NCI-H2227 (cell line): ENCODE data around the gene CEP120.
"Not testable (repeated sequence)": the region's sequence is repeated elsewhere in the genome, so short reads cannot be mapped to it uniquely, and the experiment has no call there.

Experiments used
- DNase-seq: peaks from one replicate; lab custom pipeline; 2025; ENCODE audit not compliant: unreplicated experiment; lab: John Stamatoyannopoulos, UW

Gene CEP120

DNA sequence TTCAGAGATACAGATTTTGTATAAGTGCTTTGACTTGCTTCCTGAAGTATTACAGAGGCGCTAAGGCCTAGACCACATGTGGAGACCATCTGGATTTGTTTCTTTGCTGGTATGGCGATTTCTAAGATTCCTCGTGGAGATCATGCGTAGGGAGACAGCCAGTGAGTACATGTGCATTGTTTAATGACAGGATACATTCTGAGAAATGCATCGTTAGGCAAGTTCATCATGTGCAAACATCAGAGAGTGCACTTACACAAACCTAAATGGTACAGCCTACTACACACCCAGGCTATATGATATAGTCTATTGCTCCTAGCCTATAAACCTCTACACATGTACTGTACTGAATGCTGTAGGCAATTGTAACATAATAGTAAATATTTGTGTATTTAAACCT lies 16.5 kb upstream of the CEP120 start:
- DNase-seq = no peak

DNA sequence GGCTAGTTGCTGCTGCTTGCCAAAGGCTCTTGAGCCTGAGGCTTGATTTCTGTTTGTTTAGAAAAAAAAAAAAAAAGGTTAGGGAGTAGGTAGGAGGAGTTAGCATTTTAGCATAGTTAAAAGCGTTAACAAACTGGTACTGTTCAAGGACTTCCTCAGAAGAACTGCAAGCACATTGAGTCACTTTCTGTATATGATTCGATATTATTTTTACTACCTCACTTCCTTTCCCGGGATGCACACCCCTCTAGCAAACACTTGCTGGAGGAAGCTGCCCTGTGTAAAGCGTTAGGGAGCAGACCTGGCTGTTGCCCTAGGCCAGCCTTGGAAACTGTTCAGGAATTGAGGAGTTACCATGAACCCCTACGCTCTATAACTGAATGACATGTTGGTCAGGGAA lies 15.7 kb upstream of the CEP120 start:
- DNase-seq = no peak

DNA sequence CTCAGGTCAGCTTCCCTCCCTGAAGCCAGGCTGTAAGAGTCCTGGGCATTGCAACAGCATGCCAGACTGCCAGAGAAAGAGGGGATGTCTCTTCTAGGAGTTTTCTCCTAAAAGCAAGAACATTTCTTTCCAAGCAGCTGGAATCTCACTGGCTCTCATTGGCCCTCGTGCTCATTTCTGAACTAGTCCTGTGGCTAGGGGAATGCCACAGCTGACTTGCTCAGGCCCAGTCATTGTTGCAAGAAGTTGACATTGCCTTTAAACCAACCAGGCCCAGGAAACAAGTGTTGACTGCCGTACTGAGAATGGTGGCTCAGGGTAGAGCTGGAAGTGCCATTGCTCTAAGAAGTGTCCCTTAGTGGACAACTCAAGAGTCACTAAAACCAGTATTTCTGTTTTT lies 15.0 kb upstream of the CEP120 start:
- no peak for DNase-seq

DNA sequence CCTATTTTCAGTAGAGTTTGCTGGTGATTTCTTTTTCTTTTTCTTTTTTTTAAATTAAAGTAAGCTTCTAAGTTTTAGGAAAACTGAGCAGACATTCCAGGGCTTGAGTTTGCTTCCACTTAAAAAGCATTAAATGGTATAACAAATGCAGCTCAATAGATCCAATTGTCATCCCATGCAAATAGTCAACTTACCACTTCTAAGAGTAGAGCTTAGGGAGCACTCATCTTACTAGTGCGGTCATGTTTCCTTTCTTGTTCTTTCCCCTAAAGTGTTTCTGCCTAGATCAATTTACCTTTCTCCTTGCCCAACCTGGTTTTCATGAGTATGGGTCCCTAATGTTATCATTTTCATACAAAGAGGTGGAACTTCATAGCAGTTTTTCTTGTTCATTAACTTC lies 13.0 kb upstream of the CEP120 start:
- no peak for DNase-seq

DNA sequence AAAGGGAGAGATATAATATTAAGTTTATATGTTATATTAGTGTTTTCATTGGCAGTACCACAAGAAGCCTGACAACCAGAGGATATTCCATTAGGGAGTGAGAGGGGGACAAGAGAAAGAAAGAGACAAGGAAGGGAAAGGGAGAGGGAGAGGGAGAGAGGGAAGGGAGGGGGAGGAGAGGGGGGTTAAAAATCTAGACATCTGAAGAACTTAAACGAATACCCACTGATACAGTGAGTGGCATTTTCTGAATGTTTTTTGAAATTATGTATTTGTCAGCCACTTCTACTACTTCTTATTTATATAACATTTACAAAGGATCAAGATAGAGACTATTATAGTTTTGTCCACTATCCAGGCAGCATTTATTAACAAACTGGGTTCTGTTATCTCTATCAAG lies 11.6 kb upstream of the CEP120 start:
- DNase-seq = no peak

DNA sequence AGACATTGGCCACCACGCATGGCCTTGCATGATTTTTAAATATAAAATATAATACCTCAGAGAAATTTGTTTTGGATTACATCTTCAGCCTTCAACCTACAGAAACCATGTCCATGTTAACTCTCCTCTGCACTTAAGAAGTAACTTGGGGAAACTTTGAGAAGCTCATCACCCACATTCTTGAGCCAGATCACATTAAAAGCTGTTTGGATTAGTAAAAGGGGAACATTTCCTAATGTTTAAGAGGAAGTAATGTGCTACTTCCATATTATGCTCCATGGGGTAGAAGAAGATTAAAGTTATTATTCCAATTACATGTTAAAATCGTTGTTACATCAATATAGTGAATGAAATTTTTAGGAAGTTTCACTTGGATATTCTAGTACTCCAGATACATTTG lies 10.4 kb upstream of the CEP120 start:
- no peak for DNase-seq

DNA sequence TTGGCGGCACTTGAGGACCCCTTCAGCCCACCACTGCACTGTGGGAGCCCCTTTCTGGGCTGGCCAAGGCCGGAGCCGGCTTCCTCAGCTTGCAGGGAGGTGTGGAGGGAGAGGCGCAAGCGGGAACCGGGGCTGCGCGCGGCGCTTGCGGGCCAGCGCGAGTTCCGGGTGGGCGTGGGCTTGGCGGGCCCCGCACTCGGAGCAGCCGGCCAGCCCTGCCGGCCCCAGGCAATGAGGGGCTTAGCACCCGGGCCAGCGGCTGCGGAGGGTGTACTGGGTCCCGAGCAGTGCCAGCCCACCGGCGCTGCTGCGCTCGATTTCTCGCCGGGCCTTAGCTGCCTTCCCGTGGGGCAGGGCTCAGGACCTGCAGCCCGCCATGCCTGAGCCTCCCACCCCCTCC lies 7.2 kb upstream of the CEP120 start:
- not testable (repeated sequence) for DNase-seq

DNA sequence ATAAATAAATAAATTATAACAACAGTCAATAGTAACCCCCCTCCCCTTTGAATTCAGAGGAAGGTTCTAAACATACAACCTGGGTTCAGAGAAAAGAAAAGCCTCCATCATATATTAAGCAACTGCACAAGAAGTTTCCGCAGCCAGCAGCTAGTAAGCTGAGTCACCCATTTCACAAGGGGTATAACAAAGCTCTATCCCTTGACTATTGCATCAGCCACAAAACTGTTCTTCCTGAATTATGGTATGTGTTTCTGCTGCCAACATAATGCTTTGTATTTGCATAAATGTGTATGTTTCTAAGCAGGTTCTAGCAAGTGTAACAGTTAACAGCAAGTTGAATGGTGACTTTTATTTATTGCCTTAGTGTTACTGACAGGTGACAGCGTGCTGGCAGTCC lies 6.8 kb upstream of the CEP120 start:
- no peak for DNase-seq

DNA sequence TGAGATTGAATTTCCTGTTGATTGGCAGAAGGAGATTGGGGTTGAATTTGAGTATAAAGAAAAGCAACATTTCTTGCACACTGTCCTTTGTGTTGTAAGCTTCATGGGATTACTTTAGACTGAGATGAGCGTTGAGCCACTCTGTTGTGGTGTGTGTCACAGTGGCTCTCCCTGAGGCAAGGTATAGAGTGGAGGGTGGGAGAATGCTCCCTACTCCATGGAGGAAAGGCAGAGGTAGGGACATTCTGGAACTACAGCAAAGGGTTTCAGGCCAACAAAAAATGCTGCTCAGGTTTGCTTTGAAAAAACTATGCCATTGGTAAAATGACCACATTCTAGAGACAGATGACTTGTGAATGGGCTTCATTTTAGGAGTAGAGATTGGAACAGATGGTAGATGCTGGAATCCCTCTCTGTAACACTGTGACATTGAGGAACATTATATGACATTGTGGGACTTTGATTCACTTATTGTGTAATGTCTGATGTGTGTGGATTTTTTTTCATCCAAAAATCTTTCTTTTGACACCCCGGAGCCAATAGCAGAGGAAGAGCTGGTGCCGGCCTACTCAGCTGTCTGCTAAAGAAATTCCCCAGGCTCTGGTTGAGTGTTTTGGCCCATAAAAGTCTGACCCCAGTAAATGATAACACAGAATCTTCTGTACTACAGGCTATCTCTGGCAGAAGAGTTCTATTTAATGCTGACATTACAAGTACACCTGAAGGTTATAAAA lies 6.2 kb upstream of the CEP120 start:
- DNase-seq = no peak

DNA sequence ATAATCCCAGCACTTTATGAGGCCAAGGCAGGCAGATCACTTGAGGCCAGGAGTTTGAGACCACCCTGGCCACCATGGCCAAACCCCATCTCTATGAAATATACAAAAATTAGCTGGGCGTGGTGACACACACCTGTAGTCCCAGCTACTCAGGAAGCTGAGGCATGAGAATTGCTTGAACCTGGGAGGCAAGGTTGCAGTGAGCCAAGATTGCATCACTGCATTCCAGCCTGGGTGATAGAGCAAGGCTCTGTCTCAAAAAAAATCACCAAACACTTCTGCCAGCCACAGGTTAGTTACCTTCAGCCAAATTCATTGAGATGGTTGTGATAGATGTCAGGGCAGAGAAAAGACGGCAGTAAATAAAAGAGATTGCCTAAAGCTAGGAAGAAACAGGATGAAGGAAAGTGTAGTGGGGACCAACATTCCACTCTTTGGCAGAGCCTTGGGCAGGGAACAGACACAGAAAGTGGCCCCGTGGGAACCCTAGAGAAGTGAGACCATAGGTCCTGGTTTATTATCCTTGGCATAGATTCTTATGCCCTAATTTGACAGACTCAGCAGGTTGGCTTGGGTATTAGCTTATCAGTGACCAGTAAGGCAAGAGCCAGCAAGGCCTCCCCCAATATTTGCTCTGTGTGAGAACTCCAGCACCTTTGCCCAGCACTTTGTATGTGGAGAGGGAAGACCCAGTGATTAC lies 5.5 kb upstream of the CEP120 start:
- DNase-seq = no peak

DNA sequence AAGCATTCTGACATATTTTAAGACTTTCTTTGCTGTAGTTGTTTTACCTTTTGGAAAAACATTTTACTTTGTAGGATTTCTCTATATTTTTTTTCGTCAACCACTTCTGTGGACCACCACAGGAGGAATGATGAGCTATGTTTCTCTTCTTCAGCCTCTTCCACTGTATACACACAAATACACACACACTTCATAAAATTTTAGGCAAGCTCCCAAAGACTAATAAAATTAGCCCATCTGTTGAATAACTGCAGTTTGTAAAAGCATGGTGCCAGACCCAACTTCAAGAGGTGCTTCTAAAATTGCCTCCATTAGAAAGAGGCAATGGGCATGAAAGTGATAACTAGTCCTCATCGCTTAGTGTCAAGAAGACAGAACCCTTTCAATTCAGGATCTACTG lies 4.1 kb upstream of the CEP120 start:
- DNase-seq = no peak

DNA sequence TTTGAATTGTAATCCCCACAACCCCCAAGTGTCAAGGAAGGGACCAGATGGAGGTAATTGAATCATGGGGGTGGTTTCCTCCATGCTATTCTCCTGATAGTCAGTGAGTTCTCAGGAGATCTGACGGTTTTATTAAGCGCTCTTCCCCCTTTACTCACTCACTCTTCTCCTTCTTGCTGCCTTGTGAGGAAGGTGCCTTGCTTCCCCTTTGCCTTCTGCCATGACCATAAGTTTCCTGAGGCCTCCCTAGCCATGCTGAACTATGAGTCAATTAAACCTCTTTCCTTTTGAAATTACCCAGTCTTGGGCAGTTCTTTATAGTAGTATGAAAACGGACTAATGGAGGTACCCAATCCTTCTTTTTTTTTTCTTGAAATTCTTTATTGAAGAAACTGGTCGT lies 2.2 kb upstream of the CEP120 start:
- no peak for DNase-seq

DNA sequence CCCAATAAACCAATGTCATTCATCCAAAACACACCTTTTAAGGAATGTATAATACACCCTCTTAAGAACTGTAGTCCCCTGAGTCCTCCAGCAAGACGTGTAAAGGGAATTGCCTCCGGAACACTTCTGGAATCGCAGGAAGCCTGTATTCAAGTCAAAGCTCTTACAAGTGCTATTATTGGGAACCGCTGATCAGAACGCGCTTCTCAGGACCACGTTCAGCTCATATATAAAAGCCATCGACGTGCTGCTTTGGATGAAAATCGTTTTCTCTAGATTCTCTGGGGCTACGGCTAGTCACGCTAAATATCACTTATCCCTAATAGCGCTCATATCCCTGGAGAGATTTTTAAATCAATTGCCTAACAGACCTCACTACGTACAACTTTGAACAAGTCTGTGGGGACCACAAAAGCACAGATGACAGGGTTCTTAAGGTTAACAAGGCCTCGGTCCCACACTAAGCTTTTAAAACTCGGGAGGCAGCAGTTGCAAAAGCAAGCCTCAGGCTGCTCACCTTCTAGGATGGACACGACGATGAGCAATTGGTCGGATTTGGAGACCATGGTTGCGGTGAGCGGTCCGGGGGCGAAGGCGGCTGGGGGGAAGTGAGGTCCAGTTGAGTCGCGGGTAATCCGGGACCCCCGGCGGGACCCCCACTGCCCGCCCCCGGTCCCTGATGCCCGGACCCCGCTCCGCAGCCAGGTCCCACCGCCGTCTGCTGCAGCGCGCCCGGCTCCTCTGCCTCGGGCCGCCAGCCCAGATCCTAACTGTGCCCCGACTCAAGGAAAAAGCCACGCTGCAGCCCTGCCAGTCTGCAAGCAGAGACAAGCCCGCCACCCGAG lies 548 bp downstream of the CEP120 start:
- DNase-seq = peak; percentile 17

DNA sequence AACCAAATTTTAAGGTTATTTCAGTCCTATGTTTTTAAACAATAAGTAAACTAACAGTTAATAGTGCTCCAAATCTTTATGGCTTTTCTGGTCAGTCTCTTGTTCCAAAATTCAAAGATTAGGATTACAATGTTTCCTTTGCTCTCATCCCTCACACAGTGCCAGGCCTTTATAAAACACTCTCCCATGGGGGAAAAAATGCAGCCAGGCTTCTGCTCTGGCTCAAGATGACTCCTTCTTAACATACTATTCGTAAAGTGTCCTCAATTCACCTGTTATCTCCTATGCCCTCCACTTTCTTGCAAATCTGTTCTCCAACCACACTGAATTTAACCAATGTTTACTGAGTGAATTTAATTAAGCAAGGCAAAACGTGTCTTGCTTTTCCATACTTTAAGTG lies 1.4 kb downstream of the CEP120 start:
- no peak for DNase-seq

DNA sequence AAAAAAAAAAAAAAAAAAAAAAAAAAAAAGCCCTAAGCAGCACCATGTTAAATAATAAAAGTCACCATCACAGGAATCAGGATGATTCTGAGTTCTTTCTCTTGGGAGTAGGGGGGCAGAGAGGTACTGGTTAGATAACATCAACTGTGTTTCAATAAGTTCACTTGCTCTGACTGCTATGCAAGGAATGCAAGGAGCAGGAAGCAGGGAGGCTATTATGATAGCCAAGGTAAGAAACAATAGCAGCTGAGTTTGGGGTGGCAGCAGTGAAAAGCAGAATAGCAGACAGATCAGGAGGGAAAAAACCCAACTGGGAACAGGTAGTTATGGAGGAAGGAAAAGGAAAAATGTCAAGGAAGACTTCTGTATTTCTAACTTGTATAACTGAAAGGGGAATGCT lies 8.2 kb downstream of the CEP120 start:
- no peak for DNase-seq

DNA sequence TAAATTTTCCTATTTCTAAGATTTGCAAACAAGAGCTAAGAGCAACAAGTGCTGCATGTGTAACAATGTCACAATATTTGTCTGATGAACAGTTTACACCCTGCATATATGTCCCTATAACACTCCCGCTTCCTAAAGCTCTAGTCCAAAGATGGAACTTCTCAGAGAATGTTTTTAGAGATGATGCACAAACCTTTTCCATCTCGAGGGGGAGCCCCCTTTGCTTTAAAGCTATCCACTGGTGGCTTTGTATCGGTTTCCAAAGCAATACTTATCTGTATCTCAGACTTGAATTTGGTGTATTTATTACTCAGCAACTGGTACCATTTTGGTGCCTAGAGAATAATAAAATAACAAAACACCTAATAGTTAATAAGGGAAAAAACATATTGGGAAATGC lies 11.0 kb downstream of the CEP120 start:
- DNase-seq = no peak

DNA sequence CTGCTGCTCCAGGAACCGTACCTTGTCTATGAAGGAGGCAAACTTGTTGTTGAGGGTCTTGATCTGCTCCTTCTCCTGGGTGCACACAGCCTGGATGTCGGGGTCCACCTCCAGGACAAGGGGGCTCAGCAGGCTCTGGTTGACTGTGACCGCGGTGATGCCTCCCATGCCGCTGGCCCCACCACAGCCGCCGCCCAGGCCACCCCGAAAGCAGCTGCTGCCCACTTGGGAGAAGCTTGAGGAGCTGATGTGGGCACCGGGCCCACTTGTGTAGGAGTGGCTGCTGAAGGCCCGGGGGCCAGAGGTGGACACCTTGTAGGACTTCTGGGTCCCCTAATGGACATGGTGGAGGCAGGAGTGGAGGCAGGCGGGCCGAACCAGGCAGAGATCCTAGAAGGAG lies 21.2 kb downstream of the CEP120 start:
- not testable (repeated sequence) for DNase-seq

DNA sequence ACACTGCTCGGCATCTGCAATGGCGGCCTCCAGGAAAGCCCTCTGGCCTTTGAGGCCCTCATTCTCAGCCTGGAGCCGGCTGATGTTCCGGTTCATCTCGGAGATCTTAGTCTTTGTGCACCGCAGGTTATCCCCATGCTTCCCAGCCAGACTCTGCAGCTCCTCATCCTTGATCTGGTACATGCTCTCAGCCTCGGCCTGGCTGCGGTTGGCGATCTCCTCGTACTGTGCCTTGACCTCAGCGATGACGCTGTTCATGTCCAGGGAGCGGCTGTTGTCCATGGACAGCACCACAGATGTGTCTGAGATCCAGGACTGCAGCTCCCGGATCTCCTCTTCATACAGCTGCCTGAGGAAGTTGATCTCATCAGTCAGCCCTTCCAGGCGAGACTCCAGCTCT lies 21.9 kb downstream of the CEP120 start:
- DNase-seq = no peak

DNA sequence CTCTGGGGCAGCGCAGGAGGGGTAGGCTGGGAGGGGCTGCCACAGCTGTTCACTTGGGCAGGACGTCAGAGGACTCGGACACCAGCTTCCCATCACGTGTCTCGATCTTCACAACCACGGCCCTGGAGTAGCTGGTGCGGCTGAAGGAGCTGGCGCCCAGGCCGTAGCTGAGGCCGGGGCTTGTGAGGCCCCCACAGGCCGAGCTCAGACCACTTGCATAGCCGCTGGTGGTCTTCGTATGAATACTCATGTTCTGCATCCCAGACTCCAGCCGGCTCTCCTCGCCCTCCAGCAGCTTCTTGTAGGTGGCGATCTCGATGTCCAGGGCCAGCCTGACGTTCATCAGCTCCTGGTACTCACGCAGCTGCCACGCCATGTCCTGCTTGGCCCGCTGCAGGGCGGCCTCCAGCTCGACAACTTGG lies 22.3 kb downstream of the CEP120 start:
- DNase-seq = not testable (repeated sequence)

DNA sequence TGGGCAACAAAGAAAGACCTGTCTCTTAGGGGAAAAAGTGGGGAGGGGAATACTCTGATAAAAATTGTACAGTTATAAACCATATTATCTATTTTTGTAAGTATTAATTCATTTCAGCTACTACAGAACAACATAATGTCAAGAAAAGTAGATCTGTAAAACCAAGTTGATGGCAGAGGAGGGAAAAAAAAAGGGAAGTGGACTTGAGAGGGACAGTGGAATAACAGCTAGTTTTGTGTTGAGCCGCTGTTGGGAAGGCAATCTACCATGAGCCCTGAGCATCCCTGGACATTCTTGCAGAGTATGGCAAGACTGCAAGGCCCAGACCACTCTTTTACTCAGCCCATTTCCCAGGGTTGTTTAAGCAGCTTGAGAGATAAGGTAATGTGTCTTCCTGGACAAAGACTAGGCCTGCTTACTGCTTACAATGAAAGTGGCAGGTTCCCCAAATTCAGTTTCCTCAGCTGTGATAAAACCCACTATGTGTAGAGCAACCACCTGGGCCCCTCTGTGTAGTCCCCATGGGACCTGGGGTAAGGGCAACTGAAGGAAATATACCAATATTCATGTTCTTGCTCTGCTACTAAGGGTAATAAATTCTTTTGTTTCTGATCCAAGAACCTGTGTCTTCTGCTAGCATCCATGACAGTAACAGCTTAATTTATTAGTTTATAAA lies 25.0 kb downstream of the CEP120 start:
- DNase-seq = no peak

DNA sequence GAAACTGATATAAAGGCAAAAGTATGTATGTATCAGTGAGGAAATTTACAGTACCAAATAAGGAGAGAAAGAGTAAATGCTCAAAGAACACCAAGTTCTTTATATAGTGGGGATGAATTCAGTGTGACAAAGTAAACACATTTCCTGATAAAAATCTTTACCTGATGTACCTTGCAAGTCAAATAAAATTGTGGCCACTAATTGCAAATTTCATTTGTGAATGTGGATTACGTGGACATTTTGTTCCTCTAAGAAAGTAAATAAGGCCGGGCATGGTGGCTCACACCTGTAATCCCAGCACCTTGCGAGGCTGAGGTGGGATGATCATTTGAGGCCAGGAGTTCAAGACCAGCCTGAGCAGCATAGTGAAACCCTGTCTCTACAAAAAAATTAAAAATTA lies 25.7 kb downstream of the CEP120 start:
- no peak for DNase-seq
